PC-3 (cell line): ENCODE data around the gene CRIM1.

Experiments used
- CTCF ChIP-seq: fragments of 300-600 bp; sonication (generic); conservative IDR thresholded peaks from 2 replicates; pipeline ENCODE4 v1.5.1; 2017; ENCODE audit warnings: antibody characterized with exemption, low read depth, mild to moderate bottlenecking, low read length
- EZH2 ChIP-seq: fragments of 300-600 bp; sonication (generic); IDR thresholded peaks from one replicate; pipeline ENCODE4 v1.6.1; 2017; ENCODE audit warnings: antibody characterized with exemption, mild to moderate bottlenecking, low read length; ENCODE audit not compliant: unreplicated experiment
- EZH2phosphoT487 ChIP-seq: fragments of 300-600 bp; sonication (generic); IDR thresholded peaks from 2 replicates; pipeline ENCODE4 v1.6.1; 2018; ENCODE audit warnings: mild to moderate bottlenecking, antibody characterized with exemption, low read length, borderline replicate concordance

GRCh38 chr2:36359067-36359466 is 3.5 kb downstream of the CRIM1 start:
- TF ChIP-seq CTCF (peak; percentile 58), EZH2 (no peak), EZH2phosphoT487 (no peak)
